ENCODE measurements around the gene CCND2.

DNA sequence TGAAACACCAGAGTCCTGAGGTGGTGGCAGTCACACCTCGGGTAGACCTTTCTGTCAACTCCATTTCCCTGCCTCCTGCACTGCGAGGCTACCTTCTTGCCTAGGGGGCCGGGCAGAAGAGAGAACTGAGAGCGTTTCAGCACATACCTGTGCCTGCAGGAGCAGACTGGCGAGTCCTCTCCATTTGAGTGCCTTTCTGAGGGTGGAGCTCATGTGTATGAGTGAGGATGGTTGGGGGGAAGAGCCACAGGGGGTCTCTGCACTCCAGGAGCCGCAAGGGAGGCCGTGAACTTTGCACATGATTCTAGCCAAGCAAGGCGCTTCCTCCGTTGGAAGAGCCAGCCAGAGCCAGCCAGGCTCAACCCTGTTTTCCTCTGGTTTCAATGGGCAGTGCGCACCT is 31.0 kb upstream of the CCND2 start:
- TF ChIP-seq, protein P1, sequence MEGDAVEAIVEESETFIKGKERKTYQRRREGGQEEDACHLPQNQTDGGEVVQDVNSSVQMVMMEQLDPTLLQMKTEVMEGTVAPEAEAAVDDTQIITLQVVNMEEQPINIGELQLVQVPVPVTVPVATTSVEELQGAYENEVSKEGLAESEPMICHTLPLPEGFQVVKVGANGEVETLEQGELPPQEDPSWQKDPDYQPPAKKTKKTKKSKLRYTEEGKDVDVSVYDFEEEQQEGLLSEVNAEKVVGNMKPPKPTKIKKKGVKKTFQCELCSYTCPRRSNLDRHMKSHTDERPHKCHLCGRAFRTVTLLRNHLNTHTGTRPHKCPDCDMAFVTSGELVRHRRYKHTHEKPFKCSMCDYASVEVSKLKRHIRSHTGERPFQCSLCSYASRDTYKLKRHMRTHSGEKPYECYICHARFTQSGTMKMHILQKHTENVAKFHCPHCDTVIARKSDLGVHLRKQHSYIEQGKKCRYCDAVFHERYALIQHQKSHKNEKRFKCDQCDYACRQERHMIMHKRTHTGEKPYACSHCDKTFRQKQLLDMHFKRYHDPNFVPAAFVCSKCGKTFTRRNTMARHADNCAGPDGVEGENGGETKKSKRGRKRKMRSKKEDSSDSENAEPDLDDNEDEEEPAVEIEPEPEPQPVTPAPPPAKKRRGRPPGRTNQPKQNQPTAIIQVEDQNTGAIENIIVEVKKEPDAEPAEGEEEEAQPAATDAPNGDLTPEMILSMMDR (IDR thresholded peaks at IDR 0.05): no peak
- TF ChIP-seq POLR2A (IDR thresholded peaks at IDR 0.05): no peak

Data from testis (tissue), 2 donors.